ENCODE data around the gene HOXB5.

- TF ChIP-seq, protein P1, sequence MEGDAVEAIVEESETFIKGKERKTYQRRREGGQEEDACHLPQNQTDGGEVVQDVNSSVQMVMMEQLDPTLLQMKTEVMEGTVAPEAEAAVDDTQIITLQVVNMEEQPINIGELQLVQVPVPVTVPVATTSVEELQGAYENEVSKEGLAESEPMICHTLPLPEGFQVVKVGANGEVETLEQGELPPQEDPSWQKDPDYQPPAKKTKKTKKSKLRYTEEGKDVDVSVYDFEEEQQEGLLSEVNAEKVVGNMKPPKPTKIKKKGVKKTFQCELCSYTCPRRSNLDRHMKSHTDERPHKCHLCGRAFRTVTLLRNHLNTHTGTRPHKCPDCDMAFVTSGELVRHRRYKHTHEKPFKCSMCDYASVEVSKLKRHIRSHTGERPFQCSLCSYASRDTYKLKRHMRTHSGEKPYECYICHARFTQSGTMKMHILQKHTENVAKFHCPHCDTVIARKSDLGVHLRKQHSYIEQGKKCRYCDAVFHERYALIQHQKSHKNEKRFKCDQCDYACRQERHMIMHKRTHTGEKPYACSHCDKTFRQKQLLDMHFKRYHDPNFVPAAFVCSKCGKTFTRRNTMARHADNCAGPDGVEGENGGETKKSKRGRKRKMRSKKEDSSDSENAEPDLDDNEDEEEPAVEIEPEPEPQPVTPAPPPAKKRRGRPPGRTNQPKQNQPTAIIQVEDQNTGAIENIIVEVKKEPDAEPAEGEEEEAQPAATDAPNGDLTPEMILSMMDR (IDR thresholded peaks at IDR 0.05; ENCODE audit: low read depth, low read length, poor library complexity, severe bottlenecking), result no peak
- TF ChIP-seq EZH2phosphoT487 (IDR thresholded peaks at IDR 0.05; ENCODE audit: borderline replicate concordance, low read length), result no peak
Measured at GRCh38 chr17:48613862-48614694, 20.5 kb upstream of the HOXB5 start.
